ENCODE results near the gene DUSP8.
"Not testable (repeated sequence)": the region's sequence is repeated elsewhere in the genome, so short reads cannot be mapped to it uniquely, and the experiment has no call there.

DUSP8 gene

DNA sequence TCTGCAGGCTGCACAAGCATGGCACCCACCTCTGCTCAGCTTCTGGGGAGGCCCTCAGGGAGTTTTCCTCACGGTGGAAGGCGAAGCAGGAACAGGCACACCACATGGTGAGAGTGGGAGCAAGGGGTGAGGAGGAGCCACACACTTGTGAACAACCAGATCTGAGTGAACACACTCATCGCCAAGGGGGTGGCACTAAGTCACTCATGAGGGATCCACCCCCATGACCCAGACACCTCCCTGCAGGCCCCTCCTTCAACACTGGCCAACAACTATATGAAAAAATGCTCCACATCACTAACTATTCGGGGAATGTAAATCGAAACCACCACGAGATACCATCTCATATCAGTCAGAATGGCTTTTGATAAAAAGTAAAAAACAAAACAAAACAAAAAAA is 26.7 kb upstream of the DUSP8 start:
- Histone ChIP-seq H3K4me3 (replicated peaks; ENCODE audit: insufficient read depth, low read length) (no peak overlapping the region), H3K27me3 (ENCODE audit: insufficient read depth, poor library complexity, severe bottlenecking) (peaks cover 5% of the 10 kb centered on the region), H3K27ac (replicated peaks) (no peak overlapping the region)
- DNase-seq (ENCODE audit: low read depth in 1 of 2, low spot score in 1 of 2): no peak
- TF ChIP-seq GABPA (IDR thresholded peaks at IDR 0.05; ENCODE audit: low read depth) (no peak), POLR2AphosphoS5 (IDR thresholded peaks at IDR 0.05; ENCODE audit: low read depth) (no peak), SPI1 (IDR thresholded peaks at IDR 0.05; ENCODE audit: borderline replicate concordance, low read depth) (no peak)
- TF ChIP-seq, protein P1, sequence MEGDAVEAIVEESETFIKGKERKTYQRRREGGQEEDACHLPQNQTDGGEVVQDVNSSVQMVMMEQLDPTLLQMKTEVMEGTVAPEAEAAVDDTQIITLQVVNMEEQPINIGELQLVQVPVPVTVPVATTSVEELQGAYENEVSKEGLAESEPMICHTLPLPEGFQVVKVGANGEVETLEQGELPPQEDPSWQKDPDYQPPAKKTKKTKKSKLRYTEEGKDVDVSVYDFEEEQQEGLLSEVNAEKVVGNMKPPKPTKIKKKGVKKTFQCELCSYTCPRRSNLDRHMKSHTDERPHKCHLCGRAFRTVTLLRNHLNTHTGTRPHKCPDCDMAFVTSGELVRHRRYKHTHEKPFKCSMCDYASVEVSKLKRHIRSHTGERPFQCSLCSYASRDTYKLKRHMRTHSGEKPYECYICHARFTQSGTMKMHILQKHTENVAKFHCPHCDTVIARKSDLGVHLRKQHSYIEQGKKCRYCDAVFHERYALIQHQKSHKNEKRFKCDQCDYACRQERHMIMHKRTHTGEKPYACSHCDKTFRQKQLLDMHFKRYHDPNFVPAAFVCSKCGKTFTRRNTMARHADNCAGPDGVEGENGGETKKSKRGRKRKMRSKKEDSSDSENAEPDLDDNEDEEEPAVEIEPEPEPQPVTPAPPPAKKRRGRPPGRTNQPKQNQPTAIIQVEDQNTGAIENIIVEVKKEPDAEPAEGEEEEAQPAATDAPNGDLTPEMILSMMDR (IDR thresholded peaks at IDR 0.05; ENCODE audit: insufficient read depth, low read length): no peak
- TF ChIP-seq, protein P2, sequence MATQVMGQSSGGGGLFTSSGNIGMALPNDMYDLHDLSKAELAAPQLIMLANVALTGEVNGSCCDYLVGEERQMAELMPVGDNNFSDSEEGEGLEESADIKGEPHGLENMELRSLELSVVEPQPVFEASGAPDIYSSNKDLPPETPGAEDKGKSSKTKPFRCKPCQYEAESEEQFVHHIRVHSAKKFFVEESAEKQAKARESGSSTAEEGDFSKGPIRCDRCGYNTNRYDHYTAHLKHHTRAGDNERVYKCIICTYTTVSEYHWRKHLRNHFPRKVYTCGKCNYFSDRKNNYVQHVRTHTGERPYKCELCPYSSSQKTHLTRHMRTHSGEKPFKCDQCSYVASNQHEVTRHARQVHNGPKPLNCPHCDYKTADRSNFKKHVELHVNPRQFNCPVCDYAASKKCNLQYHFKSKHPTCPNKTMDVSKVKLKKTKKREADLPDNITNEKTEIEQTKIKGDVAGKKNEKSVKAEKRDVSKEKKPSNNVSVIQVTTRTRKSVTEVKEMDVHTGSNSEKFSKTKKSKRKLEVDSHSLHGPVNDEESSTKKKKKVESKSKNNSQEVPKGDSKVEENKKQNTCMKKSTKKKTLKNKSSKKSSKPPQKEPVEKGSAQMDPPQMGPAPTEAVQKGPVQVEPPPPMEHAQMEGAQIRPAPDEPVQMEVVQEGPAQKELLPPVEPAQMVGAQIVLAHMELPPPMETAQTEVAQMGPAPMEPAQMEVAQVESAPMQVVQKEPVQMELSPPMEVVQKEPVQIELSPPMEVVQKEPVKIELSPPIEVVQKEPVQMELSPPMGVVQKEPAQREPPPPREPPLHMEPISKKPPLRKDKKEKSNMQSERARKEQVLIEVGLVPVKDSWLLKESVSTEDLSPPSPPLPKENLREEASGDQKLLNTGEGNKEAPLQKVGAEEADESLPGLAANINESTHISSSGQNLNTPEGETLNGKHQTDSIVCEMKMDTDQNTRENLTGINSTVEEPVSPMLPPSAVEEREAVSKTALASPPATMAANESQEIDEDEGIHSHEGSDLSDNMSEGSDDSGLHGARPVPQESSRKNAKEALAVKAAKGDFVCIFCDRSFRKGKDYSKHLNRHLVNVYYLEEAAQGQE (IDR thresholded peaks at IDR 0.05; ENCODE audit: insufficient replicate concordance, low read depth): no peak

DNA sequence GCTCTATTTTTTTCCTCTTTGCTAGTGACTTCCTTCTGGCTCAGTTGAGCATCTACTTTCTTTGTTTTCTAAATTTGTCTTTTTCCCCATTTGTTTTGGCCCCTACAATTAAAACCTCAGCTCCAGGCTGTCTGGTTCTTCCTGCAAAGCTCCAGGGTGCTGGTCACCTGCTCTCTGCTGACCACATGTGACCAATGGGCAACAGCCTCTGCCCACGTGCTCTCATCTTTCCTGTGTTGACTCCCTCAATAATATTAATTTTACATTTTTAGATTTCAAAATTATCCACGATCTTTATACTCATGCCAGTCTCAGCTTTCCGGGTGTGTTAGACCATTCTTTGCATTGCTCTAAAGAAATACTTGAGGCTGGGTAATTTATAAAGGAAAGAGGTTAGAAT is 26.3 kb upstream of the DUSP8 start:
- not testable (repeated sequence) for H3K27me3 ChIP-seq (ENCODE audit: insufficient read depth, poor library complexity, severe bottlenecking); H3K4me3 ChIP-seq (replicated peaks; ENCODE audit: insufficient read depth, low read length); DNase-seq (ENCODE audit: low read depth in 1 of 2, low spot score in 1 of 2); H3K27ac ChIP-seq (replicated peaks)

DNA sequence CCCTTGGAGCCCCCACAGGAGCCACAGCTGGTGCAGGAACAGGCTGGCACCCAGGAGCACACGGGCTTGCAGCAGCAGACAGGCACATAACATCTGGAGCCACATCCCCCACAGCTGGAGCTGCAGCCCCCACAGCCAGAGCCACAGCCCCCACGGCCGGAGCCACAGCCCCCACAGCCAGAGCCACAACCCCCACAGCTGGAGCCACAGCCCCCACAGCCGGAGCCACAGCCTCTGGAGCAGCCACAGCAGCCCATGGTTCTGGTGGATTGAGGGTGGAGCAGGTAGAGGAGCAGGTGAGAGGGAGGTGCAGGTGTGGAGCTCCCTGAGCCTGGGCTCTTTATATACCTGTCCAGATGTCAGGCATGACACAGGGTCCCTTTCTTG is 25.9 kb upstream of the DUSP8 start, which contains the start of gene KRTAP5-2:
Gene KRTAP5-2, minus strand, starts transcription at position 301 of the 387 bp plus-strand sequence. Its CDS starts 44 bp downstream, at position 257.
- Histone ChIP-seq H3K4me3 (replicated peaks; ENCODE audit: insufficient read depth, low read length) (no peak within 1 kb of the TSS), H3K27ac (replicated peaks) (no peak within 1 kb of the TSS), H3K27me3 (ENCODE audit: insufficient read depth, poor library complexity, severe bottlenecking) (peaks cover 5% of the 10 kb centered on the region)
- TF ChIP-seq, protein P2 (IDR thresholded peaks at IDR 0.05; ENCODE audit: insufficient replicate concordance, low read depth): no peak
- TF ChIP-seq SPI1 (IDR thresholded peaks at IDR 0.05; ENCODE audit: borderline replicate concordance, low read depth): no peak
- TF ChIP-seq GABPA (IDR thresholded peaks at IDR 0.05; ENCODE audit: low read depth): no peak
- no peak for TF ChIP-seq POLR2AphosphoS5 (IDR thresholded peaks at IDR 0.05; ENCODE audit: low read depth)
- no peak for DNase-seq (ENCODE audit: low read depth in 1 of 2, low spot score in 1 of 2)

DNA sequence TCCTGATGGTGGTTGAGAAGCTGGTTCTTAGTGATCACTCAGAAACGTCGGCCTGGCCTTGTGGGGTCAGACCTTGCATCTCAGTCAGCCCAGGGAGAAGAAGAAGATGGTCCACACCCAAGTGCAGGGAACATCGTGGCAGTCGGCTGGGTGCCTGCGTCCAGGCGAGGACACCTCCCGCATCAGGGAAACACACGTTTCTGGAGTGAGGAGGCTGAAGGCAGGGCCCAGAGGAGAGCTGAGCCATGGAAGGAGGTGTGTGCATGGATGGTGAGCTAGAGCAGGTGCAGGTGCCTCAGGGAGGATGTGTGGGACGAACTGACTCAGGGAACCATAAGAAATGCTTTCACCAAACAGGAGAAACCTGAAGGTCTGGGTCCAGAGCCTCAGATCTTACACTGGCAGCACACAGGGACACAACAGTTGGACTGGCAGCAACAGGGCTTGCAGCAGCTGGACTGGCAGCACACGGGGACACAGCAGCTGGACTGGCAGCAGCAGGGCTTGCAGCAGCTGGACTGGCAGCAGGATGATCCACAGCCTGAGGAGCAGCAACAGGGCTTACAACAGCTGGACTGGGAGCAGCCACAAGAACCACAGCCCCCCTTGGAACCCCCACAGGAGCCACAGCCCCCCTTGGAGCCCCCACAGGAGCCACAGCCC is 25.4 kb upstream of the DUSP8 start:
- TF ChIP-seq, protein P2 (IDR thresholded peaks at IDR 0.05; ENCODE audit: insufficient replicate concordance, low read depth): no peak
- TF ChIP-seq SPI1 (IDR thresholded peaks at IDR 0.05; ENCODE audit: borderline replicate concordance, low read depth) (no peak), POLR2AphosphoS5 (IDR thresholded peaks at IDR 0.05; ENCODE audit: low read depth) (no peak), GABPA (IDR thresholded peaks at IDR 0.05; ENCODE audit: low read depth) (no peak)
- TF ChIP-seq, protein P1 (IDR thresholded peaks at IDR 0.05; ENCODE audit: insufficient read depth, low read length): no peak
- H3K27me3 ChIP-seq (ENCODE audit: insufficient read depth, poor library complexity, severe bottlenecking): peaks cover 5% of the 10 kb centered on the region
- H3K27ac ChIP-seq (replicated peaks): no peak overlapping the region
- no peak overlapping the region for H3K4me3 ChIP-seq (replicated peaks; ENCODE audit: insufficient read depth, low read length)
- DNase-seq (ENCODE audit: low read depth in 1 of 2, low spot score in 1 of 2): no peak

DNA sequence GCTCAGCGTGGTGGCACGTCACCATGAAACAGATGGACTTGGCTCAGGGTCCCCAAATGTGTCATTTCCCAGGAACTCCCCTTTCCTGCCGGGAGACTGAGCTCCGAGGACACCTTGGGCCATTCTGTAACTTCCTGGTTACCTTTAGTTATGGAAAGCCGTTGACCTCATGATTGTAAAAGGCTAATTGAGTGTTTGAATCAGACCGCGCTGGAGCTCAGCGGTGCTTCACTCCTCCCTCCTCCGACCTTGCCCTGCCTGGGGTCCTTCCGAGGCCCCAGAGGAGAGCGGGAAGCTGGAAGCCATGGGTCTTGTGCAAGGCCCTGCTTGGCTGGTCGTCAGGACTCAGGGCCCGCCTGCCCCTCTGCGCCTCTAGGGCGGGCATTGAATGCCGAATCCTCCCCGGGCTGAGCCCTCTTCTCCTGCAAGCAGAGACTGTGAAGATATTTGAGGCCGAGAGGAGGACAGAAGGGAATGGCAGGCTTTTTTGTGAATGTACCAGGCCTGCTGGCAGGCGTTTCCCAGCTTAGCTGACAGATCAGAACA is 24.6 kb upstream of the DUSP8 start:
- not testable (repeated sequence) for H3K4me3 ChIP-seq (replicated peaks; ENCODE audit: insufficient read depth, low read length); H3K27me3 ChIP-seq (ENCODE audit: insufficient read depth, poor library complexity, severe bottlenecking); DNase-seq (ENCODE audit: low read depth in 1 of 2, low spot score in 1 of 2); H3K27ac ChIP-seq (replicated peaks)

DNA sequence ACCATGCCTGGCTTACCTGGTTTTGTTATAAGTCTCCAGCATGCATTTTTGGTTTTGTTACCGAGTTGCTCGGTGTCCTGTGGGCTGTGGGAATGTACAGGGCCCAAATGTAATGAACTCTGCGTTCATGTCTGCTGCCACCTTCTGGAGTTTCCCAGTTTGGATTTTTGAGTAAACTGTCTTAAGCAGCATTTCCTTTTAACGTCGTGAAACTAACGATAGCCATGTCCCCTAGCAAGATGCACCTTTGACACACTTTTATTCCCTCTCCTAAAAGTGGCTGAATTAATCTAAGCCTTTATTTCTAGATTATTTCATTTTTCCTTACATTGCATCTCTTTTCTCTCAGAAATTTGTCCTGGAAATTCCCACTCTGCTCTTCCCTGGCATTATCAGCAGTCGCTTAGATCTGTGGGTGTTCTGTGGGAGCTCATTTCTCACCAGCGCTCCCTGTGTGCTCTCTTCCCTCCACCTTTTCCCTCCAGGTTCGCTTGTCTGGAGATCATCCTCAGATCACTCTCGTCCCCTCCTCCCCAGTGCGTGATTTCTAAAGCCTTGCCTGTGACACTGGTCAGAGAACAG is 24.0 kb upstream of the DUSP8 start:
- H3K27ac ChIP-seq (replicated peaks); H3K27me3 ChIP-seq (ENCODE audit: insufficient read depth, poor library complexity, severe bottlenecking); DNase-seq (ENCODE audit: low read depth in 1 of 2, low spot score in 1 of 2); H3K4me3 ChIP-seq (replicated peaks; ENCODE audit: insufficient read depth, low read length): not testable (repeated sequence)
